Heart right ventricle (tissue), 16 donors: ENCODE results near the gene FBXW12. TPM values are rescaled to one million over a fixed set of nuclear protein-coding genes. Genes with fewer than 3 reads are reported as not detected.
"Not testable (repeated sequence)": the region's sequence is repeated elsewhere in the genome, so short reads cannot be mapped to it uniquely, and the experiment has no call there.

Experiments used
- ATAC-seq, 8 donors: fragments of 200-7000 bp; cut with Tn5 transposase; one replicate each; pipeline ENCODE4 v1.9.1; 2020; ENCODE audit warnings: mild to moderate bottlenecking in 8 of 8, moderate library complexity in 8 of 8, moderate number of reproducible peaks in 1 of 8
- DNase-seq, 2 donors: peaks; one replicate each; pipeline ENCODE4 v3.0.0-alpha.2; 2020
- H3K27ac ChIP-seq, 10 donors: fragments of 200-600 bp; sonication (generic) in 2 of 10; one replicate each; pipeline versions ENCODE4 v1.5.0 to v1.8.0; 2020 to 2022; ENCODE audit warnings: mild to moderate bottlenecking in 3 of 10
- H3K27me3 ChIP-seq, 7 donors: fragments of 200-600 bp; one replicate each; pipeline ENCODE4 v1.8.0; 2021 to 2022; ENCODE audit warnings: mild to moderate bottlenecking in 2 of 7
- H3K36me3 ChIP-seq, 9 donors: fragments of 200-600 bp; sonication (generic) in 1 of 9; one replicate each; pipeline versions ENCODE4 v1.5.0 to v1.8.0; 2020 to 2022; ENCODE audit warnings: mild to moderate bottlenecking in 2 of 9
- H3K4me1 ChIP-seq, 9 donors: fragments of 200-600 bp; sonication (generic) in 1 of 9; one replicate each; pipeline versions ENCODE4 v1.5.0 to v1.8.0; 2020 to 2022; ENCODE audit warnings: mild to moderate bottlenecking in 4 of 9
- H3K4me3 ChIP-seq, 10 donors: fragments of 200-600 bp; sonication (generic) in 2 of 10; one replicate each; pipeline versions ENCODE4 v1.5.0 to v1.8.0; 2020 to 2022; ENCODE audit warnings: mild to moderate bottlenecking in 7 of 10, moderate library complexity in 2 of 10
- H3K9me3 ChIP-seq, 11 donors: fragments of 200-600 bp in 10 of 11; sonication (generic) in 2 of 11; one replicate each; pipeline versions ENCODE4 v1.5.0 to v1.8.0; 2013 to 2022; ENCODE audit warnings: mild to moderate bottlenecking in 2 of 11, control low read depth in 1 of 11, moderate library complexity in 1 of 11
- WGBS, 2 donors: extraction: QIAGEN DNeasy Blood & Tissue Kit; methylation state at CpG; one replicate each; pipeline ENCODE4 v1.1.7; 2013; ENCODE audit warnings: inconsistent platforms in 1 of 2; 5-methylcytosine and 5-hydroxymethylcytosine counted together
- intact Hi-C, 10 donors: fragments of 100-400 bp; cut with DNase I; formaldehyde crosslinking; loops; one replicate each; pipeline versions ENCODE4 v1.11.1 to v1.14.2; 2022
- polyA plus RNA-seq, 2 donors: library from polyadenylated mRNA; stranded (reverse); fragments of 200-250 nt; gene quantifications; one replicate each; pipeline ENCODE4 v1.2.3, GENCODE V29; 2013
- total RNA-seq, 10 donors: library from RNA; stranded (reverse); fragmentation: NEBNext Ultra II Directional in 3 of 10; extraction: Animal tissue kit (Norgen Biotek cat#: 25700) in 3 of 10; gene quantifications; one replicate each; pipeline versions ENCODE4 v1.2.1 to v1.2.4, GENCODE V29; 2021 to 2023
- TF ChIP-seq, protein P1 (sequence below), 9 donors: fragments of 200-600 bp; sonication (generic) in 2 of 9; IDR thresholded peaks; one replicate each; pipeline versions ENCODE4 v1.5.0 to v1.8.0; 2021 to 2022; ENCODE audit warnings: antibody characterized with exemption in 9 of 9, mild to moderate bottlenecking in 5 of 9, moderate library complexity in 1 of 9
- donor health status: Arrhythmogenic right ventricular cardiomyopathy.
- donor health status: ischemic (EF 13 %, LVEDD 7.1; RV severe dilation, severe dysfunction).
- donor health status: healthy with polysubstance abuse.
- donor health status: DM: no; HTN: yes; CAD: no.
- donor health status: DM: no; HTN: no; CAD: no.
- donor health status: ischemic (EF 25% LVEDD 6.9; RV normal size, moderate dysfunction).
- donor health status: ischemic (EF 25% LVEDD 5.7; RV mildly dilated, moderate dysfunction).
- donor health status: healthy.
- donor health status: DM: yes; HTN: yes; CAD: no.
- donor health status: Ischemic cardiomyopathy.
- donor health status: ischemic (EF 35%, LVEDD 5.7; RV mildly dilated, moderate dysfunction).
- donor health status: nonischemic (EF 11% LVEDD 7.7; RV severe dilation, severe dysfunction).
- donor health status: DM: yes; HTN: yes; CAD: no.
- donor health status: PGD.
- donor health status: ischemic (EF 29% LVEDD 5.4; RV normal size, mild dysfunction).
- donor health status: nonischemic (EF 23%, LVEDD 6.1; RV moderate dilation, normal function).

The FBXW12 gene
- total and polyA plus RNA-seq, 12 donors, result 0.28 to 0.29 TPM; not detected in 10

DNA sequence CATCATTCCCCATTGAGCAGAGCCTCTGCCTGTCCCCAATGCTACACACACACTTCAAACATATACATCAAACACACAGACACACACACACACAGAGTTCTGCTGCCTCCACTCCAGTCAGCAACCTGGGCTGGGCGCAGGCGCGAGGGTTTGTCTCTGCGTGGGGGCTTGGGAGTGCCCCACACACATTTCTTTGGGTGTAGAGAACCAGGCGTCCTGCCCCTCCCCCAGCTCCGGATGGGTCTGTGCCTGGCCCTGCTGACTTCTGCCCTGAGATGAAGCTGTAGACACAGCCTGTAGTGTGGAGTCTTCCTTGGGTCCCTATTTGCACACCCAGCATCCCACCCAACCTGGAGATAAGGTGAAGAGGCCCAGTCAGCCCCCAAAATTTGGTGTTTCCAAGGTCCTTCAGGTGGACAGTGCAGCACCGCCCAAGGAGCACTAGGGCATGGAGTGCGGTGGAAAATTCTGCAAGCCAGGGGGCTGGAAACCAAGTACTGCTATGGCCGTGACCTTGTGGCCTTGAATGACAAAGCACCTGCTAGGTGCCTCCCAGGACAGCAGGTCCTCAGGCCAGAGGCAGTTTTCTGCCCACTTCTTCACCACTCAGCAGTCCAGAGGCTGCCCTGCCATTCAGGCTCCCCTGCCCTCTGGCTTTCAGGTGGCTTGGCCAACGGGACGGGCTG is 26.8 kb downstream of the FBXW12 start:
- H3K36me3 ChIP-seq, result peaks cover 0 to 8% (median 0%) of the 10 kb centered on the region in 9 donors
- no peaks in the 10 kb centered on the region for H3K9me3 ChIP-seq
- ATAC-seq (peak in 1 of 8 donors; percentile 5), DNase-seq (no peak)
- H3K27me3 ChIP-seq, result peaks cover 0 to 24% (median 0%) of the 10 kb centered on the region in 7 donors
- peaks cover 0 to 11% (median 0%) of the 10 kb centered on the region in 9 donors for H3K4me1 ChIP-seq
- TF ChIP-seq, protein P1, sequence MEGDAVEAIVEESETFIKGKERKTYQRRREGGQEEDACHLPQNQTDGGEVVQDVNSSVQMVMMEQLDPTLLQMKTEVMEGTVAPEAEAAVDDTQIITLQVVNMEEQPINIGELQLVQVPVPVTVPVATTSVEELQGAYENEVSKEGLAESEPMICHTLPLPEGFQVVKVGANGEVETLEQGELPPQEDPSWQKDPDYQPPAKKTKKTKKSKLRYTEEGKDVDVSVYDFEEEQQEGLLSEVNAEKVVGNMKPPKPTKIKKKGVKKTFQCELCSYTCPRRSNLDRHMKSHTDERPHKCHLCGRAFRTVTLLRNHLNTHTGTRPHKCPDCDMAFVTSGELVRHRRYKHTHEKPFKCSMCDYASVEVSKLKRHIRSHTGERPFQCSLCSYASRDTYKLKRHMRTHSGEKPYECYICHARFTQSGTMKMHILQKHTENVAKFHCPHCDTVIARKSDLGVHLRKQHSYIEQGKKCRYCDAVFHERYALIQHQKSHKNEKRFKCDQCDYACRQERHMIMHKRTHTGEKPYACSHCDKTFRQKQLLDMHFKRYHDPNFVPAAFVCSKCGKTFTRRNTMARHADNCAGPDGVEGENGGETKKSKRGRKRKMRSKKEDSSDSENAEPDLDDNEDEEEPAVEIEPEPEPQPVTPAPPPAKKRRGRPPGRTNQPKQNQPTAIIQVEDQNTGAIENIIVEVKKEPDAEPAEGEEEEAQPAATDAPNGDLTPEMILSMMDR (IDR thresholded peaks at IDR 0.05), result no peak
- no peak overlapping the region for H3K27ac ChIP-seq
- no peak overlapping the region for H3K4me3 ChIP-seq
- WGBS, 2 donors, result 62 to 67% methylated on average over 11 of the region's 11 CpGs
- intact Hi-C loops, result loop anchor here in 2 of 10 donors (10.0 kb wide), 2 partner anchors 114 to 124 kb away; no protein-coding TSS in a partner anchor

DNA sequence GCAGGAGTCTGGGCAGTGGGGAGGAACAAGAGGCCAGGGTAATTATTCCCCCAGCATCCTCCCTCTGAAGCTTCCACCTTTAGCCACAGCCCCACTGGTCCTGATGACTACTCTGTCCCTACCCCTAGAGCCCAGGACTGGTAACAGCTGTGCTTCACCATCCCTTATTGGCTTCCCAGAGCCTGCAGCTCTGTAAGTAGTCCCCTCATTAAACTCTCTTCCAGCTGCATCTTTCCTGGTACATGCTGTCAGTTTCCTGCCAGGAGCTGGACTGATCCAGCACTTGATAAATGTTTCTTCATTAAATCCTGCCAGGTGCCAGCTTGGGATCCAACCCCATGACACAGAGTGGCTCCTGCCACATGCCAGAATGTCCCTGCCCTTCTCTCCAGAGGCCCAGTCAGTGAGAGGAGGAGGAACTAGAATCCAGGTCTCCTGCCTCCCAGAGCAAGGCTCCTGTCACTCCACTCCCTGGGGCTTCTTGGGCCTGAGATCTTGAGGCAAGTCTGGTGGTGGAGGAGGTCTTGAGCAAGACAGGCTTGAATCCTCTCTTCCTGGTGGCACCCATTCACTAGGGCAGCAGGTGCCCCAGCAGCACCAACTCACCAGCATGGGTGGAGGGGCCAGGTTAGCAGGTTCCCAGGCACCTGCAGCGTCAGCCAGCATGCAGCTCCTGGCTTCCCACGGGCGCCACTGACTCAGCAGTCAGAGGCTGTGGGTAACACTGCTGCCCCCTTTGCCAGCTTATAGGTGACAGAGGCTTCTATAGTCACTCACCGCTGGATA is 27.6 kb downstream of the FBXW12 start:
- TF ChIP-seq, protein P1 (IDR thresholded peaks at IDR 0.05), result no peak
- DNase-seq, result no peak

DNA sequence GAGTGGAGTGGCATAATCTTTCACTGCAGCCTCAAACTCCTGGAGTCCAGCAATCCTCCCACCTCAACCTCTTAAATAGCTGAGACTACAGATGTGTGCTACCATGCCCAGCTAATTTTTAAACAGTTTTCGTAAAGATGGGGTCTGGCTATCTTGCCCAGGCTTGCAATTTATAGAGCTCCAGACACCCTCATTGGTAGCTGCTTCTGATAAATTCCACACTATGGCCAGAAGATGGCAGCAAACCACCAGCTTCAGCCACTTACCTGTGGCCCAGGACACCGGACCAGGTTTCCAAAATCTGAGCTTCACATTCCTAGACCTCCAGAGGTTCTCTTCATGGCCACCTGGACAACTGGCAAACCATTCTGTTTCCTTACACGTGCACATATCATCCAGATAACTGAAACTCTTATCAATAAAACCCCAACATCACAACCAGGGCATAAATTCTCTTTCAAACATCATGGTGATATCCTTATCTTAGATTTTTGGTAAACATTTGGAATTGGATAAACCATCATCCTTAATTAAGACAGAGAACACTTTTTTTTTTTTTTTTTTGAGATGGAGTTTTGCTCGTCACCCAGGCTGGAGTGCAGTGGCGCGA is 28.9 kb downstream of the FBXW12 start:
- H3K4me3 ChIP-seq, result no peak overlapping the region
- ATAC-seq, result peak in 7 of 8 donors; percentile 43 to 83 (median 52)
- H3K36me3 ChIP-seq, result peaks cover 0 to 28% (median 0%) of the 10 kb centered on the region in 9 donors
- H3K9me3 ChIP-seq, result no peaks in the 10 kb centered on the region
- H3K27ac ChIP-seq, result no peak overlapping the region
- TF ChIP-seq, protein P1 (IDR thresholded peaks at IDR 0.05), result peak; percentile 67 to 88 (median 82)
- intact Hi-C loops, result loop anchor here (1.0 to 10.0 kb wide), 9 partner anchors 34 to 151 kb away; no protein-coding TSS in a partner anchor
- peaks cover 0 to 11% (median 0%) of the 10 kb centered on the region in 9 donors for H3K4me1 ChIP-seq
- DNase-seq, result peak in 1 of 2 donors; percentile 56
- 58 to 64% methylated on average over 6 of the region's 6 CpGs for WGBS, 2 donors
- H3K27me3 ChIP-seq, result peaks cover 0 to 4% (median 0%) of the 10 kb centered on the region in 7 donors

More for the DNA sequence above, 27.6 kb downstream of the FBXW12 start:
- ATAC-seq, result no peak
- H3K36me3 ChIP-seq, result peaks cover 0 to 16% (median 0%) of the 10 kb centered on the region in 9 donors
- no peaks in the 10 kb centered on the region for H3K9me3 ChIP-seq
- no peak overlapping the region for H3K27ac ChIP-seq
- WGBS, 2 donors, result 73 to 85% methylated on average over 4 of the region's 4 CpGs
- H3K4me1 ChIP-seq, result peaks cover 0 to 11% (median 0%) of the 10 kb centered on the region in 9 donors
- no peak overlapping the region for H3K4me3 ChIP-seq
- intact Hi-C loops, result loop anchor here (2.0 to 10.0 kb wide), 9 partner anchors 35 to 153 kb away; no protein-coding TSS in a partner anchor
- peaks cover 0 to 17% (median 0%) of the 10 kb centered on the region in 7 donors for H3K27me3 ChIP-seq

DNA sequence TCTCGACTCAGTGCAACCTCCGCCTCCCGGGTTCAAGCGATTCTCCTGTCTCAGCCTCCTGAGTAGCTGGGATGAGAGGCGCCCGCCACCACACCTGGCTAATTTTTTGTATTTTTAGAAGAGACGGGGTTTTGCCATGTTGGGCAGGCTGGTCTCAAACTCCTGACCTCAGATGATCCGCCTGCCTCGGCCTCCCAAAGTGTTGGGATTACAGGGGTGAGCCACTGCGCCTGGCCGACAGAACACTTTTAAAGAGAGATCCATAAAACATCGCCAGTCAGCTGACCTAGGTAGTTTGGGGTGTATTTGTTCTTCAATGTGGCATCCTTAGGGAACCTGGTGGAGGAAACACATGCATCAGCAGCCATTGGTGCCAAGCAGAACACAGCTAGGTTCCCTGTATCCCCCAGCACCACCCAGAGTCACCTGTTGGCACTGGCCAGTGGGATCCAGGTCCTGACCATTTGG is 29.4 kb downstream of the FBXW12 start:
- peaks cover 0 to 33% (median 0%) of the 10 kb centered on the region in 9 donors for H3K36me3 ChIP-seq
- H3K4me3 ChIP-seq, H3K27me3 ChIP-seq, DNase-seq, ATAC-seq, H3K9me3 ChIP-seq: not testable (repeated sequence)
- intact Hi-C loops, result loop anchor here (1.0 to 10.0 kb wide), 9 partner anchors 33 to 151 kb away; no protein-coding TSS in a partner anchor
- WGBS, 2 donors, result 93 to 96% methylated on average over 12 of the region's 12 CpGs
- H3K4me1 ChIP-seq, result peaks cover 0 to 11% (median 0%) of the 10 kb centered on the region in 9 donors
- H3K27ac ChIP-seq, result peak overlapping the region in 1 of 10 donors; percentile 40
